Loucy (cell line): ENCODE data around the gene IER5.

Source experiments
- EZH2phosphoT487 ChIP-seq: fragments of 200-600 bp; IDR thresholded peaks from 2 replicates; pipeline ENCODE4 v1.6.1; 2018; ENCODE audit warnings: antibody characterized with exemption, mild to moderate bottlenecking, moderate library complexity, borderline replicate concordance
- TF ChIP-seq, protein P1 (sequence below): fragments of 200-600 bp; sonication (generic); conservative IDR thresholded peaks from 2 replicates; pipeline ENCODE4 v1.5.1; 2014; ENCODE audit warnings: mild to moderate bottlenecking, antibody characterized with exemption, low read length

DNA sequence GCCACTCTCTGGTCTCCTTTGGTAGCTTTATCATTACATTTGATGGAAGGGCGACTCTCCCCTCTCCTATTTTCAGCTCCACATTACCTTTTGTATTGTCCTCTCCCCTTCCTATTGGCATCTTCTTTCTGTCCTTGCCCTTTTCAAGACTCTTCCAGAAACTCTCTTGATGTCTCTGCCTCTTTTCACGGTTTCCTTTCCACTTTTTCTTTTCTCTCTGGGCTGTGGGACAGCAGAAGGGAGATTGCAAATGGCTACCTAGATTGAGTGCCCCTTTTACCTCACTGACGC, 17.5 kb downstream of the IER5 start:
- TF ChIP-seq, protein P1, sequence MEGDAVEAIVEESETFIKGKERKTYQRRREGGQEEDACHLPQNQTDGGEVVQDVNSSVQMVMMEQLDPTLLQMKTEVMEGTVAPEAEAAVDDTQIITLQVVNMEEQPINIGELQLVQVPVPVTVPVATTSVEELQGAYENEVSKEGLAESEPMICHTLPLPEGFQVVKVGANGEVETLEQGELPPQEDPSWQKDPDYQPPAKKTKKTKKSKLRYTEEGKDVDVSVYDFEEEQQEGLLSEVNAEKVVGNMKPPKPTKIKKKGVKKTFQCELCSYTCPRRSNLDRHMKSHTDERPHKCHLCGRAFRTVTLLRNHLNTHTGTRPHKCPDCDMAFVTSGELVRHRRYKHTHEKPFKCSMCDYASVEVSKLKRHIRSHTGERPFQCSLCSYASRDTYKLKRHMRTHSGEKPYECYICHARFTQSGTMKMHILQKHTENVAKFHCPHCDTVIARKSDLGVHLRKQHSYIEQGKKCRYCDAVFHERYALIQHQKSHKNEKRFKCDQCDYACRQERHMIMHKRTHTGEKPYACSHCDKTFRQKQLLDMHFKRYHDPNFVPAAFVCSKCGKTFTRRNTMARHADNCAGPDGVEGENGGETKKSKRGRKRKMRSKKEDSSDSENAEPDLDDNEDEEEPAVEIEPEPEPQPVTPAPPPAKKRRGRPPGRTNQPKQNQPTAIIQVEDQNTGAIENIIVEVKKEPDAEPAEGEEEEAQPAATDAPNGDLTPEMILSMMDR: no peak
- no peak for TF ChIP-seq EZH2phosphoT487
